Vagina (tissue), 2 donors: Measurements from ENCODE around the gene IGF2BP3.

Experiments
- POLR2AphosphoS5 ChIP-seq, 2 donors: sonication (generic); formaldehyde crosslinking; IDR thresholded peaks; one replicate each; pipeline ENCODE4 v1.9.0; 2017; ENCODE audit warnings: antibody characterized with exemption in 2 of 2, mild to moderate bottlenecking in 2 of 2, low read depth in 1 of 2; ENCODE audit not compliant: insufficient read depth in 1 of 2
- TF ChIP-seq, protein P1 (sequence below), 3 experiments: fragments of 450-650 bp in 2 of 3; fragments of 200-600 bp in 1 of 3; sonication (generic) in 1 of 3; IDR thresholded peaks; one replicate each; pipeline ENCODE4 v1.5.1; 2017 to 2019; ENCODE audit warnings: antibody characterized with exemption in 3 of 3, mild to moderate bottlenecking in 2 of 3, moderate library complexity in 2 of 3

DNA sequence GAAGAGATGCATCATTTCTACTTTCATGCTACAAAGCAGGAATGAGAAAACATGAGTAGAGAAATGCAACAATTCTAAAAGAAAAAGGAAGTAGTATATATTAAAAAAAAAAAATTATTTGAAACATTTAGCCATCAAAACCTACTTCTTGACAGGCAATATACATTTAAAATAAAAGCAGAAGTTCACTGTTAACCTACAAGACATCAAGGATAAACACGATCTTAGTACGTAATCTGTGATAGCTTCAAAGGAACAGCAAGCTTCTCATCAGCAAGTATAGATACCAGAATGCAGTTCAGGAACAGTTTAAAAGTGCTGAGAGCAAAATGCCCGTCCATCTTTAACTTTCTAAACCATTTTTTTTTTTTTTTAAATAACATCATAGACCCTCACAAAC, 134.2 kb downstream of the IGF2BP3 start:
- TF ChIP-seq, protein P1, sequence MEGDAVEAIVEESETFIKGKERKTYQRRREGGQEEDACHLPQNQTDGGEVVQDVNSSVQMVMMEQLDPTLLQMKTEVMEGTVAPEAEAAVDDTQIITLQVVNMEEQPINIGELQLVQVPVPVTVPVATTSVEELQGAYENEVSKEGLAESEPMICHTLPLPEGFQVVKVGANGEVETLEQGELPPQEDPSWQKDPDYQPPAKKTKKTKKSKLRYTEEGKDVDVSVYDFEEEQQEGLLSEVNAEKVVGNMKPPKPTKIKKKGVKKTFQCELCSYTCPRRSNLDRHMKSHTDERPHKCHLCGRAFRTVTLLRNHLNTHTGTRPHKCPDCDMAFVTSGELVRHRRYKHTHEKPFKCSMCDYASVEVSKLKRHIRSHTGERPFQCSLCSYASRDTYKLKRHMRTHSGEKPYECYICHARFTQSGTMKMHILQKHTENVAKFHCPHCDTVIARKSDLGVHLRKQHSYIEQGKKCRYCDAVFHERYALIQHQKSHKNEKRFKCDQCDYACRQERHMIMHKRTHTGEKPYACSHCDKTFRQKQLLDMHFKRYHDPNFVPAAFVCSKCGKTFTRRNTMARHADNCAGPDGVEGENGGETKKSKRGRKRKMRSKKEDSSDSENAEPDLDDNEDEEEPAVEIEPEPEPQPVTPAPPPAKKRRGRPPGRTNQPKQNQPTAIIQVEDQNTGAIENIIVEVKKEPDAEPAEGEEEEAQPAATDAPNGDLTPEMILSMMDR (IDR thresholded peaks at IDR 0.05) = no peak
- no peak for TF ChIP-seq POLR2AphosphoS5 (IDR thresholded peaks at IDR 0.05; ENCODE audit: insufficient read depth in 1 of 2, low read depth in 1 of 2)
